ENCODE measurements around the gene PALB2. TPM values are rescaled to one million over a fixed set of nuclear protein-coding genes. Genes with fewer than 3 reads are reported as not detected.

The PALB2 gene
- total and polyA plus RNA-seq, 9 of the 15 experiments (the other 6 are each of a cell fraction or from before 2014, with no cell fraction given) = 7.0 to 25.8 (median 15.2) TPM

- TF ChIP-seq, protein P1, sequence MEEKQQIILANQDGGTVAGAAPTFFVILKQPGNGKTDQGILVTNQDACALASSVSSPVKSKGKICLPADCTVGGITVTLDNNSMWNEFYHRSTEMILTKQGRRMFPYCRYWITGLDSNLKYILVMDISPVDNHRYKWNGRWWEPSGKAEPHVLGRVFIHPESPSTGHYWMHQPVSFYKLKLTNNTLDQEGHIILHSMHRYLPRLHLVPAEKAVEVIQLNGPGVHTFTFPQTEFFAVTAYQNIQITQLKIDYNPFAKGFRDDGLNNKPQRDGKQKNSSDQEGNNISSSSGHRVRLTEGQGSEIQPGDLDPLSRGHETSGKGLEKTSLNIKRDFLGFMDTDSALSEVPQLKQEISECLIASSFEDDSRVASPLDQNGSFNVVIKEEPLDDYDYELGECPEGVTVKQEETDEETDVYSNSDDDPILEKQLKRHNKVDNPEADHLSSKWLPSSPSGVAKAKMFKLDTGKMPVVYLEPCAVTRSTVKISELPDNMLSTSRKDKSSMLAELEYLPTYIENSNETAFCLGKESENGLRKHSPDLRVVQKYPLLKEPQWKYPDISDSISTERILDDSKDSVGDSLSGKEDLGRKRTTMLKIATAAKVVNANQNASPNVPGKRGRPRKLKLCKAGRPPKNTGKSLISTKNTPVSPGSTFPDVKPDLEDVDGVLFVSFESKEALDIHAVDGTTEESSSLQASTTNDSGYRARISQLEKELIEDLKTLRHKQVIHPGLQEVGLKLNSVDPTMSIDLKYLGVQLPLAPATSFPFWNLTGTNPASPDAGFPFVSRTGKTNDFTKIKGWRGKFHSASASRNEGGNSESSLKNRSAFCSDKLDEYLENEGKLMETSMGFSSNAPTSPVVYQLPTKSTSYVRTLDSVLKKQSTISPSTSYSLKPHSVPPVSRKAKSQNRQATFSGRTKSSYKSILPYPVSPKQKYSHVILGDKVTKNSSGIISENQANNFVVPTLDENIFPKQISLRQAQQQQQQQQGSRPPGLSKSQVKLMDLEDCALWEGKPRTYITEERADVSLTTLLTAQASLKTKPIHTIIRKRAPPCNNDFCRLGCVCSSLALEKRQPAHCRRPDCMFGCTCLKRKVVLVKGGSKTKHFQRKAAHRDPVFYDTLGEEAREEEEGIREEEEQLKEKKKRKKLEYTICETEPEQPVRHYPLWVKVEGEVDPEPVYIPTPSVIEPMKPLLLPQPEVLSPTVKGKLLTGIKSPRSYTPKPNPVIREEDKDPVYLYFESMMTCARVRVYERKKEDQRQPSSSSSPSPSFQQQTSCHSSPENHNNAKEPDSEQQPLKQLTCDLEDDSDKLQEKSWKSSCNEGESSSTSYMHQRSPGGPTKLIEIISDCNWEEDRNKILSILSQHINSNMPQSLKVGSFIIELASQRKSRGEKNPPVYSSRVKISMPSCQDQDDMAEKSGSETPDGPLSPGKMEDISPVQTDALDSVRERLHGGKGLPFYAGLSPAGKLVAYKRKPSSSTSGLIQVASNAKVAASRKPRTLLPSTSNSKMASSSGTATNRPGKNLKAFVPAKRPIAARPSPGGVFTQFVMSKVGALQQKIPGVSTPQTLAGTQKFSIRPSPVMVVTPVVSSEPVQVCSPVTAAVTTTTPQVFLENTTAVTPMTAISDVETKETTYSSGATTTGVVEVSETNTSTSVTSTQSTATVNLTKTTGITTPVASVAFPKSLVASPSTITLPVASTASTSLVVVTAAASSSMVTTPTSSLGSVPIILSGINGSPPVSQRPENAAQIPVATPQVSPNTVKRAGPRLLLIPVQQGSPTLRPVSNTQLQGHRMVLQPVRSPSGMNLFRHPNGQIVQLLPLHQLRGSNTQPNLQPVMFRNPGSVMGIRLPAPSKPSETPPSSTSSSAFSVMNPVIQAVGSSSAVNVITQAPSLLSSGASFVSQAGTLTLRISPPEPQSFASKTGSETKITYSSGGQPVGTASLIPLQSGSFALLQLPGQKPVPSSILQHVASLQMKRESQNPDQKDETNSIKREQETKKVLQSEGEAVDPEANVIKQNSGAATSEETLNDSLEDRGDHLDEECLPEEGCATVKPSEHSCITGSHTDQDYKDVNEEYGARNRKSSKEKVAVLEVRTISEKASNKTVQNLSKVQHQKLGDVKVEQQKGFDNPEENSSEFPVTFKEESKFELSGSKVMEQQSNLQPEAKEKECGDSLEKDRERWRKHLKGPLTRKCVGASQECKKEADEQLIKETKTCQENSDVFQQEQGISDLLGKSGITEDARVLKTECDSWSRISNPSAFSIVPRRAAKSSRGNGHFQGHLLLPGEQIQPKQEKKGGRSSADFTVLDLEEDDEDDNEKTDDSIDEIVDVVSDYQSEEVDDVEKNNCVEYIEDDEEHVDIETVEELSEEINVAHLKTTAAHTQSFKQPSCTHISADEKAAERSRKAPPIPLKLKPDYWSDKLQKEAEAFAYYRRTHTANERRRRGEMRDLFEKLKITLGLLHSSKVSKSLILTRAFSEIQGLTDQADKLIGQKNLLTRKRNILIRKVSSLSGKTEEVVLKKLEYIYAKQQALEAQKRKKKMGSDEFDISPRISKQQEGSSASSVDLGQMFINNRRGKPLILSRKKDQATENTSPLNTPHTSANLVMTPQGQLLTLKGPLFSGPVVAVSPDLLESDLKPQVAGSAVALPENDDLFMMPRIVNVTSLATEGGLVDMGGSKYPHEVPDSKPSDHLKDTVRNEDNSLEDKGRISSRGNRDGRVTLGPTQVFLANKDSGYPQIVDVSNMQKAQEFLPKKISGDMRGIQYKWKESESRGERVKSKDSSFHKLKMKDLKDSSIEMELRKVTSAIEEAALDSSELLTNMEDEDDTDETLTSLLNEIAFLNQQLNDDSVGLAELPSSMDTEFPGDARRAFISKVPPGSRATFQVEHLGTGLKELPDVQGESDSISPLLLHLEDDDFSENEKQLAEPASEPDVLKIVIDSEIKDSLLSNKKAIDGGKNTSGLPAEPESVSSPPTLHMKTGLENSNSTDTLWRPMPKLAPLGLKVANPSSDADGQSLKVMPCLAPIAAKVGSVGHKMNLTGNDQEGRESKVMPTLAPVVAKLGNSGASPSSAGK (IDR thresholded peaks at IDR 0.05) = peak; percentile 94
- TF ChIP-seq FOXA1 (IDR thresholded peaks at IDR 0.05; ENCODE audit: borderline replicate concordance) = no peak
- peak; percentile 68; the same call in 1 of the 2 replicates for TF ChIP-seq POLR2AphosphoS5 (IDR thresholded peaks at IDR 0.05; ENCODE audit: control insufficient read depth, insufficient read depth, low read depth, low read length)
- no peak; a peak in 1 of 4 replicates for TF ChIP-seq RAD21 (CRISPR knock-in tag; conservative IDR thresholded peaks at IDR 0.05 in 1 of 2, IDR thresholded peaks at IDR 0.05 in 1 of 2)
- peak; percentile 98 for TF ChIP-seq NRF1 (conservative IDR thresholded peaks at IDR 0.05 in 1 of 2, IDR thresholded peaks at IDR 0.05 in 1 of 2)
- TF ChIP-seq RFX7 (CRISPR knock-in tag; IDR thresholded peaks at IDR 0.05) = no peak
- TF ChIP-seq MIER1 (IDR thresholded peaks at IDR 0.05; ENCODE audit: low read depth) = no peak
- TF ChIP-seq ZNF282 (CRISPR knock-in tag; IDR thresholded peaks at IDR 0.05) = peak; percentile 88; the same call in 1 of the 2 replicates
- no peak for TF ChIP-seq HMG20B (CRISPR knock-in tag; IDR thresholded peaks at IDR 0.05)
- no peak for TF ChIP-seq ZNF518B (CRISPR knock-in tag; IDR thresholded peaks at IDR 0.05)
- no peak for TF ChIP-seq STAG1 (CRISPR knock-in tag; IDR thresholded peaks at IDR 0.05; ENCODE audit: borderline replicate concordance)
Observed at GRCh38 chr16:23640931-23641765, at the start of gene PALB2, which contains the start of gene DCTN5 (continued).

Measured in K562 (cell line).